Right lobe of liver (tissue), 4 donors: ENCODE measurements around the gene SFRP4.

Source experiments
- CTCF ChIP-seq, 4 donors: fragments of 200-600 bp in 3 of 4; fragments of 450-650 bp in 1 of 4; IDR thresholded peaks; one replicate each; pipeline versions ENCODE4 v1.5.1 to v1.8.0; 2016 to 2022; ENCODE audit warnings: antibody characterized with exemption in 4 of 4, mild to moderate bottlenecking in 2 of 4
- POLR2A ChIP-seq: fragments of 450-650 bp; IDR thresholded peaks from one replicate; pipeline ENCODE4 v1.6.1; 2017; ENCODE audit warnings: antibody characterized with exemption, mild to moderate bottlenecking
- donor health status: DM: no; HTN: no; CAD: no.
- donor health status: DM: no; HTN: no; CAD: no.
- donor health status: DM: no; HTN: yes; CAD: no.

GRCh38 chr7:37960483-37960882 lies 43.9 kb upstream of the SFRP4 start:
- TF ChIP-seq CTCF (IDR thresholded peaks at IDR 0.05) = no peak
- TF ChIP-seq POLR2A = no peak
